ENCODE measurements around the gene TTLL7.
"Not testable (repeated sequence)": the region's sequence is repeated elsewhere in the genome, so short reads cannot be mapped to it uniquely, and the experiment has no call there.

The TTLL7 gene

GRCh38 chr1:83931658-83932253, 67.2 kb downstream of the TTLL7 start:
- peak; percentile 7 for DNase-seq

DNA sequence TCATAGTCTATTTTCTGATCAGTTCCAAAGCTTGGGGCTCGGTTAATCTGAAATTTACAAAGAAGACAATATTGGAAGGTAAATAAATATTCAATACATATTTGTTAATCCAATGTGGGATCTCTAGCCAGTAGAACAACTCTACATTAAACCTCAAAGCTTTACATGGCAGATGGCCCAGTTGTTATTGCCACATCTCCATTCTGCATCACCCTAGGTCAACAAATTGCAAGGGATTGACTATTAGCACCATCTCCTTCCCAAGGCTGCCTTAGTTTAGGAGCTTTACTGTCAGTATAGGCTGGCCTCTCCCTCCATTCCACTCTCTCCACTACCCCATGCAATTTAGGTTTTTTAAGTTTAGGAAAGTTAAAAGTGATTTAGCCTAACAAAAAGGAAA, 69.7 kb downstream of the TTLL7 start:
- no peak for DNase-seq

- DNase-seq: no peak
Measured at GRCh38 chr1:83928396-83928795, 70.5 kb downstream of the TTLL7 start.

DNA sequence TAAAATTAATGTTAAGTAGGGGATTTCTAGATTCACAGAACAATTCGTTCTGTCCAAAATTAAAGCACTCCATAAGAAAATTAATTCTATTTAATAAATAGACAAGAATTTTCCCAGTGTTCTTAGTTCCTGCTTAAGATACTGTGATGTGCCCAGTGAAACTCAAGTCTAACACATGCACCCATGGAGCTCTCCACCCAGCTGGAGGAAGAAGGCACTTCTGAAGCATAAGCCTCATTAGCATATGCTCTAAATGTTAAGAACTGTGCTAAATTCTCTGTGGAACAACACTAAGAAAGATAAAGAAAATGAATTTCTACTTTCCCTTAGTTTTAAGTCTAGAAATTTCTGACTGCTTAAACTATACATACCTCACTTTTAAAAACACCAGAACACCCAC, 71.2 kb downstream of the TTLL7 start:
- DNase-seq: no peak

DNA sequence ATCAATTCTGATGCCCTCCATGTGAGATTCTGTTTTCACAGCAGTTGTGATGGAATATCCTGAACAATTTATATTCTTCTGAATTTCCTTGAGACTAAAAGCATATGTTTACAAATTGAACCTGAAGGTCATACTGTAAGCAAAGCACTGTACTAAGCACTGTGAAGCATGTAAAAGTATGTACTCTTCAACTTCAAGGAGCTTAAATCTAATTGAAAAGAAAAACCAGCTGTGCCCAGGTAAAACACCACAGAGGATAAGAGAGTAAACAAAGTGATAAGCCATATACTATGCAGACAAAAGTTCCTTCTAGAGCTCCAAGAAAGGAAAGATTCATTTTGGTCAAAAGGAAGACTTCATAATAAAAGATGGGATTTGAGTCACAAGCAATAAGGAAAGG, 71.9 kb downstream of the TTLL7 start:
- DNase-seq: no peak

- DNase-seq: no peak
Measured at GRCh38 chr1:83923553-83923952, 75.4 kb downstream of the TTLL7 start.

DNA sequence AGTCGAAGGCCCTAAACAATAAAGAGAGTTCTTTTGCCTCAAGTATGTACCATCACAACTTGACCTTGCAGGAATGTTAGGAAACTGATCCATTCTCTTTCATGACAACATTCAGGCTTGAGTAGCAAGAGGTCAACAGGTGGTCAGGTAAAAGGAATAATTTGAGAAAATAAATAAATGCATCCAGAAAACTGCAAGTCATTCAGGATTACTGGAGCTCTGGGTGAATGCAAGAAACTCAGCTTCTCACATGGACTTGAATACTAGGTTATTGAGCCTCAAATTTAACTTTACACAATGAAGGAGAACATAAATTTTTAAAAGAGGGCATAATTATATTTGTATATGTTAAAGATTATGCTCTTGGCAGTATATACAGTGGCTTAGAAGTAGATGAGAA, 76.5 kb downstream of the TTLL7 start:
- DNase-seq: no peak

GRCh38 chr1:83920320-83920719, 78.6 kb downstream of the TTLL7 start:
- DNase-seq: no peak

GRCh38 chr1:83919872-83920271, 79.1 kb downstream of the TTLL7 start:
- no peak for DNase-seq

DNA sequence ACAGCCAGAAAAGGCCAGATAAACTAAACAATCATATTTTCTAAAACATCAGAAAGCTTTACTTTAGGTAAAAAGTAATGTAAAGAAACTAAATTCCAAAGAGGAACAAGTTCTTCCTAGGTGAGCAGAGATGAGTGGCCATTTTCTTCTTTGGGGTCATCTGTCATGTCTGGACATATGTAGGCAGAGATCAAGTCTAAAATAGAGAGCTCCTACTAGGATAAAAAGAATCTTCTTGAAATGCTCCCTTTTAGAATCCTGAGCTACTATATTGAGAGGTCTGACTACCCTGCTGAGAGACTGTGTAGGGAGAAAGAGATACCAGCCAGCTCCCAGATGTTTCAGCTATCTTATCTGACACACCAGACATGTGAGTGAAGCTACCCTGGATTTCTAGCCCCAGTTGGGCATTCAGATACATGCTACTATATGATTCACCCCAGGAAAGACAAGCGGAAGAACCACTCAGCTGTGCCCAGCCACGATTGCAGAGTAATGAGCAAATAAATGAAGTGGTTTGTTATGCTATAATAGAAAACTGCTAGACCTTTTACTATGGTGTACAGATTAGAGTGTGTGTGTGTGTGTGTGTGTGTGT, 80.1 kb downstream of the TTLL7 start:
- DNase-seq: no peak

DNA sequence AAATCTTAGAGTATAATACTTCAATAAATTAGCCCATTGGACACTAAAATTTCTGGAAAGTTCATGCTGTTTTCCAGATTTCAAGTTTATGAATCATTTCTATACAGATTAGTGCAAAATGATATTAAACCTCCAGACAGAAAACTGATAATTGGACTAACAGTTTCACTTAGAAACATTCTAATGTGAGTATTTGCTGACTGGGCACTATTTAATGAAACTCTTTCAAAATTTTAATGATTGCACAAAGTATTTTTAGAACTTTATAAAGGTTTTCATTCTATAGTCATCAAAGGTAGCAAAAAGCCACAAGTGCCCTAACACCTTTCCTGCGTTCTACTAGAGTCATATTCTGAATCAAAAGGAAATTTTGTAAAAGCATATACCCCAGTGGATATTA, 81.0 kb downstream of the TTLL7 start:
- no peak for DNase-seq

DNA sequence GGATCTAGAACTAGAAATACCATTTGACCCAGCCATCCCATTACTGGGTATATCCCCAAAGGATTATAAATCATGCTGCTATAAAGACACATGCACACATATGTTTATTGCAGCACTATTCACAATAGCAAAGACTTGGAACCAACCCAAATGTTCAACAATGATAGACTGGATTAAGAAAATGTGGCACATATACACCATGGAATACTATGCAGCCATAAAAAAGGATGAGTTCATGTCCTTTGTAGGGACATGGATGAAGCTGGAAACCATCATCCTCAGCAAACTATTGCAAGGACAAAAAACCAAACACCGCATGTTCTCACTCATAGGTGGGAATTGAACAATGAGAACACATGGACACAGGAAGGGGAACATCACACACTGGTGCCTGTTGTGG, 82.8 kb downstream of the TTLL7 start:
- DNase-seq: not testable (repeated sequence)

DNA sequence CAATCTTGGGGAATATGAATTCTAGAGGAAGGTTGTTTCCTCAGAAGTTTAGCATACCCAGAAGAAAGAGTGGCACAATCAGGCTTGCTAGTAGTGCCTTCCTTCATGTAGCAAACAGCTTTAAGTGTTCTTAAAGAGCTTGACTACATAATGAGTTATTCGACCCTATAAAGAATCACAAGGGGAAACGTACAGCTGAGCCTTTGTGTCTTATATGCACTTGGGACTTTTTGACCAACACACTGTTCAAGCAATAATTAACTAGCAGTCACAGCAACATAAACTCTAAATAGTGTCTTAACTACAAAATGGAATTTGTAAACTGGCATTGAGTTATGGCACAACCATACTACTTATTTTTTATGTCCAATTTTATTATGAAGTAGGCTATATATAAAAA, 86.1 kb downstream of the TTLL7 start:
- DNase-seq: no peak

- DNase-seq: no peak
Measured at GRCh38 chr1:83910461-83910860, 88.5 kb downstream of the TTLL7 start.

DNA sequence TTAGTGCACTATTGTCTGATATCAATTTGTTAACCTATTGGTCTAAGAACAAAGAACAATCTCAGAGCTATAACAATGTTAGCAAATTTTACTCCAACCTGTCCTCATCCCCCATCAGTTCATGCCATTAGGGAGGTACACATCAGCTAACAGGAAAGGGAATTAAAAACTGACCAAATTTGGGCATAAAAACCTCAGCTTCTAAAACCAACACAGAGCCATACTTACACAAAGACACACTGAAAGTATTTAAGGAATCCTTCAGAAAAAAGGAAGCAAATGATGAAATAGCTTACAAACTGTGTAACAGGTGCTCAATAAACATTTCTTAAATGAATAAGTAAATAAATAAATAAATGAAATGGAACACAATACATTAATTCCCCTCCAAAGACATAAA, 89.2 kb downstream of the TTLL7 start:
- no peak for DNase-seq

- no peak for DNase-seq
Measured at GRCh38 chr1:83905315-83905907, 93.5 kb downstream of the TTLL7 start.

DNA sequence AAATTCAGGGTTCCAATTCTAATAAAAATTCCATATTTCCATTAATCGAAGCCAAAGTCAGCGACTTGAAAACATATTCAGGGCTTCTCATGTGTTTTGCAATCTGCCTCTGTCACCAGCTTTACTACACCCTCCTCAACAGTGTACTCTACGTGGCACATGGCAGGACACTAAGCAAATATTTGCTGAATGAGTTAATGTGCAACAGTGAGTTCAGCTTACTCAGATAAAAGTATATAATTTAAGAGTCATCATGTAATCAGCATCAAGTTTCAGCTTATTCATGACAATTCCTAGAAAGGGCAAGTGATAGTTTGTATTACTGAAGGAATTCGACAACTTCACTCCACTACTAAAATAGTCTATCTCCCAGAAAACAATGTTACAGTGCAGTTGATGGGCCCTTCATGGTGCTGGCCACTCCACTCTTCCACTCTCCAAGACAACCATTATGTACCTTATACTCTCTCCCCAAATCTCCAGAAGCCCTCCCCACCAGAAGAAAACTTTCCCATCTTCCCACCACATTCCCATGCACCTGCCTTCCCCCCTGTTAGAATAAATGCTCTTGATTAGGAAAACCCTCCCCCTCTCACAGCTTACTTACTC, 97.3 kb downstream of the TTLL7 start:
- no peak for DNase-seq

GRCh38 chr1:83900524-83900923, 98.4 kb downstream of the TTLL7 start:
- no peak for DNase-seq

DNA sequence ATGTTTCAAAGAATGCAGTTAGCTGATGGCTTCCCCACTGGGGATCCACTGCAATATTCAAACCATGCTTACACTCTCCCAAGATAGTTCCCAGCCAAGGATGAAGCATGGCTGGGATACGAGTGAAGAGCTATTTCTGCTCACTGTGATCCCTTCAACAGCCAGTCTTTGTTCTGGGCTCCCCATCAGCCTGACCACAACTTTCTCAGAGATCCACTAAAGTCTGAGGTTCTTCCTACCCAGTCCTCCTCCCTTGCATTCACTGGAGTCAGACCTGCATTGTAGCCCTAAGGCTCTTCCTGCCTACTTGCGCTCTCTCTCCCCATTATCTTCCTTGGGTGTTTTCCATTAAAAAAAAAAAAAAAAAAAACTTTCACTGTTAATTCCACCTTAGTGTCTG, 101.4 kb downstream of the TTLL7 start:
- no peak for DNase-seq

DNA sequence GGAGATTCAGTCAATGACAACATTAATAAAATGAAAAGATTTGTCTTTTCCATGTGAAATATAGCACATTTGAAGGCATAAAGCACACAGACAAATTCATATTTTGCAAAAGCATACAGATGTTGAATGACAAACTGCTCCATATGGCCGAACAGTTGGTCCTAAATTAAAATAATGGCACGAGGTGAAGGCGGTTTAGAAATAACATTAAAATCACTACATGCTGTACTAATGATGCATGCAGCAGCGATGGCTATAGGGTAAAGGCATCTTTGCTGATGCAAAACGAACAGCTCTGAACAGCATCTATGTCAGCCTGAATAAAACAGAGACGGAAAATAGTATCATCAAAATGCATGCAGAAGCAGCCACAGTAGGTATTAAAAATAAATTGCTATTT, 102.6 kb downstream of the TTLL7 start:
- DNase-seq: no peak

DNA sequence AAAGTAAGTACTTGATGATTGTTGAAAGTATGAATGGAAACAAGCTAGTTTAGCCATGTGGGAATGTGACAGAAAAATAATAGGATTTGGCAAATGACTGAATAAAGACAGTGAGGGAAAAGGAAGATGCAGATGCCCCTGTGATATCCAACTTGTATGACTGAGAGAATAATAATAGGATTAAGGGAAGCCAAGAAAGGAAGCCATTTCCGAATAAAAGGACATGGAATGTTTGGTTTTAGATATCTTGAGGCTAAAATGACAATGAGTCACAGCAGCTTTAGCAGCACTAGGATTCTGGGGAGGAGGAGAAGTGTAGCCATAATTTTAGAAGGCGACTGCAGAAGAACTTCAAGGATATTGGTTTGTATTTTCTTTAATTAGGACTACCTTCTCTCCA, 109.2 kb downstream of the TTLL7 start:
- DNase-seq: no peak

- no peak for DNase-seq
Measured at GRCh38 chr1:83887483-83887882, 111.4 kb downstream of the TTLL7 start.

DNA sequence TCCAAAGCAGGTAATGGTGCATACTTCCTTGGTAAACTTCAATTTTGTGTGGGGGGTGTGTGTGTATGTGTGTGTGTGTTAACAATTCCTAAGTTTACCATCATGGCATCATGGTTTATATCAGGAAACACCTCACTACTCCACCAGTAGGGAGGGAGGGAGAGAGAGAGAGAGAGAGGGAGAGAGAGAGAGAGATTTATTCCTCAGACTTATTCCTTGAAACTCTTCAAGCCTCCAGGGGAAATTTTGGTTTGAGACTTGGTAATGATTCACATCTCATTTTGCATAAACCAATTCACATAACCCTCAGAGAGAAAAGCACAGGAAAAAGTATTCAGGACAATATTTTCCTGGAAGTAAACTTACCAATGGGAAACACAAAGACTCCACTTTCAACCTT, 115.0 kb downstream of the TTLL7 start:
- no peak for DNase-seq

DNA sequence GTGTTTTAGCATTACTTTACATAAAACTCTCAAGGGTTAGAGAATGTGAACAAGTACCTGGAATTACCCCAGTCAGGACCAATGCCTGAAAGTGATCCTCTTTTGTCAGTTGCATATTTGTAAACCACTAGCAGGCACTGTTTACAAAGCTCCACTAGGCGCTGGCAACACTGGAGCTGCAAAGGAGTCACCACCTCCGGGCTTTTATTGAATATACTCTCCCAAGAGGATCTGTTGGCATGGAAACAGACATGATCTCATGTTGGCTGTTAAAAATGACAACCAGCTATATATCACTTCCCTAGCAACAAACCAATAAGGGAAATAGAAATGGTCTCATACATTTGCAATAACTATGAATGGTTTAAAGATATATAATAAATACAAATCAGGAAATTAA, 116.0 kb downstream of the TTLL7 start:
- no peak for DNase-seq

All from right kidney (tissue), 1 donor.